ENCODE data around the gene ARID1A. TPM values are rescaled to one million over a fixed set of nuclear protein-coding genes. Genes with fewer than 3 reads are reported as not detected.

The ARID1A gene
- total and polyA plus RNA-seq, 2 experiments from 2014 or later: 50.0 to 104 TPM

DNA sequence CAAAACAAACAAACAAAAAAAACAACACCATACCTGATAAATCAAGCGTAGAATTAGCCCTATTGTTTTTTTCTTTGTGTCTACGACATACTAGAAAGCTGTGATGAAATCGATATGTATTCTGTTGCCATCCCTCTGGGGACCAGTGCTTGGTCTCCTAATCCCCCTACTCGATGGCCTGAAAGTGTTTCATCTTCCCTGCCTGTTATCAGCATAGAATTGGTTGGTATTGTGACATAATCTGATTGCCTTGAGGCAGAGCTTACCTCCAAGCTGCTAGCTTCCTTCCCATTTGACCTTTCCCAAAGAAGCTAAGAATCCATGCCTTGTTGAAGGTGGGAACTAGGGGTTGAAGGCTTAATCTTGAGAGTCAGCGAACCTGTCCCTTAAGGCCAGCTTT, 51.2 kb downstream of the ARID1A start:
- Mint-ChIP-seq H3K4me1 (peaks cover 23% of the 10 kb centered on the region), H3K27me3 (ENCODE audit: insufficient read depth, low read depth, poor library complexity) (peaks cover 12% of the 10 kb centered on the region), H3K27ac (no peak overlapping the region), H3K4me3 (no peak overlapping the region), H3K9me3 (no peaks in the 10 kb centered on the region), H3K36me3 (ENCODE audit: low read depth) (peaks cover 85% of the 10 kb centered on the region)
- ATAC-seq (no peak), DNase-seq (ENCODE audit: low spot score) (no peak)
- Histone ChIP-seq H3K9me2 (ENCODE audit: insufficient read depth) (no peaks in the 10 kb centered on the region), H3K36me3 (ENCODE audit: insufficient read depth) (peaks cover 18% of the 10 kb centered on the region; the same call in 1 of the 2 replicates), H3K27me3 (ENCODE audit: insufficient read depth) (no peaks in the 10 kb centered on the region), H3K27ac (ENCODE audit: low read depth) (no peak overlapping the region), H3K4me2 (no peak overlapping the region), H3K4me1 (ENCODE audit: insufficient read depth) (peaks cover 12% of the 10 kb centered on the region), H4K20me1 (replicated peaks; ENCODE audit: insufficient read depth) (peaks cover 71% of the 10 kb centered on the region), H3K4me3 (no peak overlapping the region), H2AFZ (no peak overlapping the region), H3K79me2 (replicated peaks; ENCODE audit: insufficient read depth) (peaks cover 81% of the 10 kb centered on the region), H3F3A (replicated peaks; ENCODE audit: low read depth) (0 out of 2 replicates have a peak, but pooled peaks cover 8% of the 10 kb centered on the region)
- TF ChIP-seq, protein P1, sequence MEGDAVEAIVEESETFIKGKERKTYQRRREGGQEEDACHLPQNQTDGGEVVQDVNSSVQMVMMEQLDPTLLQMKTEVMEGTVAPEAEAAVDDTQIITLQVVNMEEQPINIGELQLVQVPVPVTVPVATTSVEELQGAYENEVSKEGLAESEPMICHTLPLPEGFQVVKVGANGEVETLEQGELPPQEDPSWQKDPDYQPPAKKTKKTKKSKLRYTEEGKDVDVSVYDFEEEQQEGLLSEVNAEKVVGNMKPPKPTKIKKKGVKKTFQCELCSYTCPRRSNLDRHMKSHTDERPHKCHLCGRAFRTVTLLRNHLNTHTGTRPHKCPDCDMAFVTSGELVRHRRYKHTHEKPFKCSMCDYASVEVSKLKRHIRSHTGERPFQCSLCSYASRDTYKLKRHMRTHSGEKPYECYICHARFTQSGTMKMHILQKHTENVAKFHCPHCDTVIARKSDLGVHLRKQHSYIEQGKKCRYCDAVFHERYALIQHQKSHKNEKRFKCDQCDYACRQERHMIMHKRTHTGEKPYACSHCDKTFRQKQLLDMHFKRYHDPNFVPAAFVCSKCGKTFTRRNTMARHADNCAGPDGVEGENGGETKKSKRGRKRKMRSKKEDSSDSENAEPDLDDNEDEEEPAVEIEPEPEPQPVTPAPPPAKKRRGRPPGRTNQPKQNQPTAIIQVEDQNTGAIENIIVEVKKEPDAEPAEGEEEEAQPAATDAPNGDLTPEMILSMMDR (conservative IDR thresholded peaks at IDR 0.05; ENCODE audit: low read depth in 2 of 2): no peak
- TF ChIP-seq EZH2 (IDR thresholded peaks at IDR 0.05; ENCODE audit: low read depth, unreplicated experiment) (no peak), ZNF114 (CRISPR knock-in tag; IDR thresholded peaks at IDR 0.05) (no peak), ETS1 (IDR thresholded peaks at IDR 0.05) (no peak), CREB1 (CRISPR knock-in tag; IDR thresholded peaks at IDR 0.05; ENCODE audit: low read depth) (no peak), JUNB (IDR thresholded peaks at IDR 0.05; ENCODE audit: unreplicated experiment) (no peak), ZNF331 (CRISPR knock-in tag; IDR thresholded peaks at IDR 0.05; ENCODE audit: low read depth) (no peak), NANOG (IDR thresholded peaks at IDR 0.05; ENCODE audit: borderline replicate concordance) (no peak), EZH2phosphoT487 (IDR thresholded peaks at IDR 0.05; ENCODE audit: unreplicated experiment) (no peak), POLR2AphosphoS5 (IDR thresholded peaks at IDR 0.05; ENCODE audit: low read depth) (no peak), STAT1 (IDR thresholded peaks at IDR 0.05; ENCODE audit: unreplicated experiment) (no peak)
- TF ChIP-seq, protein P2, sequence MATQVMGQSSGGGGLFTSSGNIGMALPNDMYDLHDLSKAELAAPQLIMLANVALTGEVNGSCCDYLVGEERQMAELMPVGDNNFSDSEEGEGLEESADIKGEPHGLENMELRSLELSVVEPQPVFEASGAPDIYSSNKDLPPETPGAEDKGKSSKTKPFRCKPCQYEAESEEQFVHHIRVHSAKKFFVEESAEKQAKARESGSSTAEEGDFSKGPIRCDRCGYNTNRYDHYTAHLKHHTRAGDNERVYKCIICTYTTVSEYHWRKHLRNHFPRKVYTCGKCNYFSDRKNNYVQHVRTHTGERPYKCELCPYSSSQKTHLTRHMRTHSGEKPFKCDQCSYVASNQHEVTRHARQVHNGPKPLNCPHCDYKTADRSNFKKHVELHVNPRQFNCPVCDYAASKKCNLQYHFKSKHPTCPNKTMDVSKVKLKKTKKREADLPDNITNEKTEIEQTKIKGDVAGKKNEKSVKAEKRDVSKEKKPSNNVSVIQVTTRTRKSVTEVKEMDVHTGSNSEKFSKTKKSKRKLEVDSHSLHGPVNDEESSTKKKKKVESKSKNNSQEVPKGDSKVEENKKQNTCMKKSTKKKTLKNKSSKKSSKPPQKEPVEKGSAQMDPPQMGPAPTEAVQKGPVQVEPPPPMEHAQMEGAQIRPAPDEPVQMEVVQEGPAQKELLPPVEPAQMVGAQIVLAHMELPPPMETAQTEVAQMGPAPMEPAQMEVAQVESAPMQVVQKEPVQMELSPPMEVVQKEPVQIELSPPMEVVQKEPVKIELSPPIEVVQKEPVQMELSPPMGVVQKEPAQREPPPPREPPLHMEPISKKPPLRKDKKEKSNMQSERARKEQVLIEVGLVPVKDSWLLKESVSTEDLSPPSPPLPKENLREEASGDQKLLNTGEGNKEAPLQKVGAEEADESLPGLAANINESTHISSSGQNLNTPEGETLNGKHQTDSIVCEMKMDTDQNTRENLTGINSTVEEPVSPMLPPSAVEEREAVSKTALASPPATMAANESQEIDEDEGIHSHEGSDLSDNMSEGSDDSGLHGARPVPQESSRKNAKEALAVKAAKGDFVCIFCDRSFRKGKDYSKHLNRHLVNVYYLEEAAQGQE (IDR thresholded peaks at IDR 0.05; ENCODE audit: unreplicated experiment): no peak
- TF ChIP-seq, protein P3, sequence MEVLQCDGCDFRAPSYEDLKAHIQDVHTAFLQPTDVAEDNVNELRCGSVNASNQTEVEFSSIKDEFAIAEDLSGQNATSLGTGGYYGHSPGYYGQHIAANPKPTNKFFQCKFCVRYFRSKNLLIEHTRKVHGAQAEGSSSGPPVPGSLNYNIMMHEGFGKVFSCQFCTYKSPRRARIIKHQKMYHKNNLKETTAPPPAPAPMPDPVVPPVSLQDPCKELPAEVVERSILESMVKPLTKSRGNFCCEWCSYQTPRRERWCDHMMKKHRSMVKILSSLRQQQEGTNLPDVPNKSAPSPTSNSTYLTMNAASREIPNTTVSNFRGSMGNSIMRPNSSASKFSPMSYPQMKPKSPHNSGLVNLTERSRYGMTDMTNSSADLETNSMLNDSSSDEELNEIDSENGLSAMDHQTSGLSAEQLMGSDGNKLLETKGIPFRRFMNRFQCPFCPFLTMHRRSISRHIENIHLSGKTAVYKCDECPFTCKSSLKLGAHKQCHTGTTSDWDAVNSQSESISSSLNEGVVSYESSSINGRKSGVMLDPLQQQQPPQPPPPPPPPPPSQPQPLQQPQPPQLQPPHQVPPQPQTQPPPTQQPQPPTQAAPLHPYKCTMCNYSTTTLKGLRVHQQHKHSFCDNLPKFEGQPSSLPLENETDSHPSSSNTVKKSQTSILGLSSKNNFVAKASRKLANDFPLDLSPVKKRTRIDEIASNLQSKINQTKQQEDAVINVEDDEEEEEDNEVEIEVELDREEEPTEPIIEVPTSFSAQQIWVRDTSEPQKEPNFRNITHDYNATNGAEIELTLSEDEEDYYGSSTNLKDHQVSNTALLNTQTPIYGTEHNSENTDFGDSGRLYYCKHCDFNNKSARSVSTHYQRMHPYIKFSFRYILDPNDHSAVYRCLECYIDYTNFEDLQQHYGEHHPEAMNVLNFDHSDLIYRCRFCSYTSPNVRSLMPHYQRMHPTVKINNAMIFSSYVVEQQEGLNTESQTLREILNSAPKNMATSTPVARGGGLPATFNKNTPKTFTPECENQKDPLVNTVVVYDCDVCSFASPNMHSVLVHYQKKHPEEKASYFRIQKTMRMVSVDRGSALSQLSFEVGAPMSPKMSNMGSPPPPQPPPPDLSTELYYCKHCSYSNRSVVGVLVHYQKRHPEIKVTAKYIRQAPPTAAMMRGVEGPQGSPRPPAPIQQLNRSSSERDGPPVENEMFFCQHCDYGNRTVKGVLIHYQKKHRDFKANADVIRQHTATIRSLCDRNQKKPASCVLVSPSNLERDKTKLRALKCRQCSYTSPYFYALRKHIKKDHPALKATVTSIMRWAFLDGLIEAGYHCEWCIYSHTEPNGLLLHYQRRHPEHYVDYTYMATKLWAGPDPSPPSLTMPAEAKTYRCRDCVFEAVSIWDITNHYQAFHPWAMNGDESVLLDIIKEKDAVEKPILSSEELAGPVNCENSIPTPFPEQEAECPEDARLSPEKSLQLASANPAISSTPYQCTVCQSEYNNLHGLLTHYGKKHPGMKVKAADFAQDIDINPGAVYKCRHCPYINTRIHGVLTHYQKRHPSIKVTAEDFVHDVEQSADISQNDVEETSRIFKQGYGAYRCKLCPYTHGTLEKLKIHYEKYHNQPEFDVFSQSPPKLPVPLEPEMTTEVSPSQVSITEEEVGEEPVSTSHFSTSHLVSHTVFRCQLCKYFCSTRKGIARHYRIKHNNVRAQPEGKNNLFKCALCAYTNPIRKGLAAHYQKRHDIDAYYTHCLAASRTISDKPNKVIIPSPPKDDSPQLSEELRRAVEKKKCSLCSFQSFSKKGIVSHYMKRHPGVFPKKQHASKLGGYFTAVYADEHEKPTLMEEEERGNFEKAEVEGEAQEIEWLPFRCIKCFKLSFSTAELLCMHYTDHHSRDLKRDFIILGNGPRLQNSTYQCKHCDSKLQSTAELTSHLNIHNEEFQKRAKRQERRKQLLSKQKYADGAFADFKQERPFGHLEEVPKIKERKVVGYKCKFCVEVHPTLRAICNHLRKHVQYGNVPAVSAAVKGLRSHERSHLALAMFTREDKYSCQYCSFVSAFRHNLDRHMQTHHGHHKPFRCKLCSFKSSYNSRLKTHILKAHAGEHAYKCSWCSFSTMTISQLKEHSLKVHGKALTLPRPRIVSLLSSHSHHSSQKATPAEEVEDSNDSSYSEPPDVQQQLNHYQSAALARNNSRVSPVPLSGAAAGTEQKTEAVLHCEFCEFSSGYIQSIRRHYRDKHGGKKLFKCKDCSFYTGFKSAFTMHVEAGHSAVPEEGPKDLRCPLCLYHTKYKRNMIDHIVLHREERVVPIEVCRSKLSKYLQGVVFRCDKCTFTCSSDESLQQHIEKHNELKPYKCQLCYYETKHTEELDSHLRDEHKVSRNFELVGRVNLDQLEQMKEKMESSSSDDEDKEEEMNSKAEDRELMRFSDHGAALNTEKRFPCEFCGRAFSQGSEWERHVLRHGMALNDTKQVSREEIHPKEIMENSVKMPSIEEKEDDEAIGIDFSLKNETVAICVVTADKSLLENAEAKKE (CRISPR knock-in tag; IDR thresholded peaks at IDR 0.05): no peak

Measured in GM23338 (cell line).